Stimulated activated CD4-positive, alpha-beta T cell treated with anti-CD3 and anti-CD28 coated beads, Interleukin-2, amount 100 ng/mL, for 4 hours (primary cell): ENCODE data around the gene IFT88.

Experiments used
- DNase-seq: peaks from one replicate; pipeline ENCODE4 v3.0.0-alpha.2; 2020; ENCODE audit warnings: low read depth

IFT88 gene

GRCh38 chr13:20686863-20687579 lies 120.1 kb downstream of the IFT88 start:
- no peak for DNase-seq

DNA sequence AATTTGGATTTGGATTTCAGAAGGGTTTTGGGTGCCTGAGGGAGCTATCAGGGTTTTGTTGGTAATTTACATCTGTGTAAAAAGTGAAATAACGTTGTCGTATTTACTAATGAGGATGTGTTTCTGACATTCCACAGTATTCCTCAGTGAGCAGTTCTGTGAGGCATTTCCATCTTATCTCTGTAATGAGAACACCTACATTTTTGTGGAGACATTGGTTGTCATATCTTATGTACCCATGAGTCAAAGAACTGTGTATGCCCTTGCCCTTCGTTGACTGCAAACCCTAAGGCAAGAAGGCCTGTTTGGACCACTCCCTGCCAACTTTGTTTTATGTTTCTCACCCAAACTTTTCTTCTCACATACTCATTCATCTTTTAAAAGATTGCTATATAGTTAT lies 122.3 kb downstream of the IFT88 start:
- DNase-seq: no peak

GRCh38 chr13:20691616-20692015 lies 124.7 kb downstream of the IFT88 start:
- DNase-seq: no peak

DNA sequence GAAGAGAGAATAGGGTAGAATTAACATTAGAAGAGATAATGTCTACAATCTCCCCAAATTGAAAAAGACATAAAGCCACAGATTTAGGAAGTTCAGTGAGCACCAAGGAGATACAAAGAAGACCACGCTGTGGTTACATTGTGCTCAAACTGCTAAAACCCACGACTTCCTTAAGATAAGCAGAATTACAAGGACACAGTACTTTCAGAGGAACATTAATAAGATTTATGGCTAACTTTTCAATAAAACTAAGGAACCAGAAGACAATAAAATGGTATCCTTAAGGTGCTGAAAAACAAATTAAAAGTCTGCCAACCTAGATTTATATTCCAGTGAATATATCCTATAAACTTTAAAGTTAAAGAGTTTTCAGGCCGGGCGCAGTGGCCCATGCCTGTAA lies 129.1 kb downstream of the IFT88 start:
- DNase-seq: no peak

DNA sequence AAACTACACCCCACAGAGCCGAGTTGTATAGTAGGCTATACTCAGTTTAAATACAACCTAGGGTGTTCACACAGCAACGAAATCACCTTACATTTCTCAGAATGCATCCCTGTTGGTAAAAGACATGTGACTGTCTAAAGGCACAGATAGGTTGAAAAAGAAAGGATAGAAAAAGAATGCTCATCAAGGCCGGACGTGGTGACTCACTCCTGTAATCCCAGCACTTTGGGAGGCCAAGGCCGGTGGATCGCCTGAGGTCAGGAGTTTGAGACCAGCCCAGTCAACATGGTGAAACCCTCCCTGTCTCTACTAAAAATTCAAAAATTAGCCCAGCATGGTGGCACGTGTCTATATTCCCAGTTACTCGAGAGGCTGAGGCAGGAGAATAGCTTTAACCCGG lies 132.8 kb downstream of the IFT88 start:
- DNase-seq: no peak

- no peak for DNase-seq
These were observed 133.3 kb downstream of the IFT88 start for GRCh38 chr13:20700288-20700687.

GRCh38 chr13:20701461-20701860 lies 134.5 kb downstream of the IFT88 start:
- no peak for DNase-seq

- DNase-seq: no peak
These were observed 135.6 kb downstream of the IFT88 start for GRCh38 chr13:20702530-20702914.

GRCh38 chr13:20702915-20703779 lies 136.2 kb downstream of the IFT88 start, which contains the start of gene IL17D:
Gene IL17D (plus strand): TSS chr13:20703699. CDS start chr13:20704002, 303 bp downstream.
- DNase-seq: peak; percentile 38

DNA sequence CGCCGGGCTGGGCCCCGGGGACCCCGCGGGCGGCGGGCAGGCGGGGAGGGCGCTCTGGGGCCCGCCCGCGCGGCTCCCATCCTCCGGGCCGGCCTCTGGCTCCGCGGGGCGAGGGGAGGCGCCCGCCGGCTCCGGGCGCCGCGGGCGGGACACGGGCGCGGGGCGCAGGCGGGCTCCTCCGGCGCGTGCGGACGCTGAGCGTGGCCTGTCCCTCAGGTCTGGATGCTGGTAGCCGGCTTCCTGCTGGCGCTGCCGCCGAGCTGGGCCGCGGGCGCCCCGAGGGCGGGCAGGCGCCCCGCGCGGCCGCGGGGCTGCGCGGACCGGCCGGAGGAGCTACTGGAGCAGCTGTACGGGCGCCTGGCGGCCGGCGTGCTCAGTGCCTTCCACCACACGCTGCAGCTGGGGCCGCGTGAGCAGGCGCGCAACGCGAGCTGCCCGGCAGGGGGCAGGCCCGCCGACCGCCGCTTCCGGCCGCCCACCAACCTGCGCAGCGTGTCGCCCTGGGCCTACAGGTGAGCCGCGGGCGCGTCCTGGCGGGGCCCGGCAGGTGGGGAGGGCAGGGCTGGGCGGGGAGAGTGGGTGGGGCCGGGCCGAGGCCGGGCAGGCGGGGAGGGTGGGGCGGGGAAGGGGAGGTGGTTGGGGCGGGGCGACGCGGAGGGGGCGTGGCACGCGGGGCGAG lies 137.0 kb downstream of the IFT88 start:
- DNase-seq: peak; percentile 73

DNA sequence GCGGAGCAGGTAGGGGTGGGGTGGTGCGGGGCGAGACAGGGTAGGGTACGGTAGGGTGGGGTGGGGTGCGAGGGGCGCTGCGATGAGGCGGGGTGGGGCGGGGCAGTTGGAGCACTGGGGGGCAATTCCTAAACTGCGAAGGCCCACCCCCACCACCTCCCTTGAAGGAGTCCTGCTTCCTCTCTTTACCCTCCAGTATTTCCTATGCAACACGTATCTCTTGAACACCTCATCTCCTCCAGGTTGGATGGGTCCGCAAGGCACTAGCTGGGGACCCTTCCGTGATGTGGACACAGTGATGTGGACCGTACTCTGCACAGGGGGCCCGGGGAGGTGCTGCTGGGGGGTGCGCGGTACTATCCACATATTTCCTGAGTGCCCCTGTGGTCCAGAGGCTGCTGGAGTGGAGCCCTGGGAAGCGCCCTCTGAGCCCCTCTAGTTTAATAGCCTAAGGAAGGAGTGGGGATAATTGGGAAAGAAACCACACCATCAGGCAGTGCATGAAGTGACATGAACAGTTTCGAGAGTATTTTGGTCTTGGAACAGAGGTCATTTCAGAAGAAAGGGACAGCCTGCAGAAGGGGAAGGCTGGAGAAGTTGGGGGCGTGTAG lies 137.6 kb downstream of the IFT88 start:
- no peak for DNase-seq

DNA sequence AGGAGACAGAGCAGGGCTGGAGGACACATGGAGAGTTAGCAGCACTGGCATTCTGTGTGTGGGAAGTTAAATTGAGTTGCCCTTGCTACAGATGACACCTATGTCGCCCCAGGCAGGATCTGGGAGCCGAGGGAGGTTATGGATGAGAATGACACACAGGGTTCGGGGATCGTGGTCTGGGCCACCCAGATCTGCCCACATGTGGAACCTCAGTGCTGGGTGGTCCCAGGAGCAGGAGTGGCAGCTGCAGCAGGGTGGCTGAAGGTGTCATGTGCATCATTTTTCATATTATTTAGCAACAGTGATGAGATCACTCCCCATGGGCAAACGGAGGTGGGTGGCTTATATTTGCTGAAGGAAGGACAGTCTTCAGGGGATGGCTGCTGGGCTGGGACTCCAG lies 139.7 kb downstream of the IFT88 start:
- no peak for DNase-seq

DNA sequence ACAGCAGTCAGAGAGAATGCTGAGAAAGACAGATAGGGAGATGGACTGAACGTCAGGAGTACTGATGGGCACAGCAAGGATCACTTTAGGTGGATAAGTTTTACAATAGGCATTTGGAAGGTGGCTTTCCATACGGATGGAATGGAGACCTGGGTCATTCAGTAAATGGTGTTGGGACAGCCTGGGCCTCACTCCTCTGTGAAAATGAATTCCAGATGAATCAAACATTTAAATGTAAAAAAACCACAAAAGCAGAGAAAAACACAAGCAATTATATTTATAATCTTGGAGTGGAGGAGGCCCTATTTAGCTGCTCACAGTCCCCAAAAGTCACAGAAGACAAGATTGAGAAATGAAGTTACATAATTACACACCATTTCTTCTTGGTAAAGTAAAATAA lies 141.3 kb downstream of the IFT88 start:
- DNase-seq: no peak

DNA sequence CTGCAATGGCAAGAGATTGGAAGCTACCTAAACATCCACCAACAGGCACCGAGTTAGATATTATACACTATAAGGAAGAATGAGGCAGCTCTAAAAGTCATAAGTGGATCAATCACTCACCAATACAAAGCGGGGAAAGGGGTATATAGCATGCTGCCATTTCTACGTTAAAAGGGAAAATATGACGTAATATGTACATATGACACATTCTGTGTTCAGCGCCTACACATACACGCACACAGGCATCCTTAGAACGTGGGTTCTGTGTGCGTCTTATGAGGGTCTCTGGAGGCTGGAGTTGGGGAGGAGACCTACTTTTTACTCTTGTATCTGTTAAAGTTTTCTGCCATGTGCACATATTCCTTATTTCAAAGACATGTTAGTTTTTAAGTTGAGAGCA lies 142.4 kb downstream of the IFT88 start:
- no peak for DNase-seq

- no peak for DNase-seq
These were observed 142.8 kb downstream of the IFT88 start for GRCh38 chr13:20709782-20710181.

DNA sequence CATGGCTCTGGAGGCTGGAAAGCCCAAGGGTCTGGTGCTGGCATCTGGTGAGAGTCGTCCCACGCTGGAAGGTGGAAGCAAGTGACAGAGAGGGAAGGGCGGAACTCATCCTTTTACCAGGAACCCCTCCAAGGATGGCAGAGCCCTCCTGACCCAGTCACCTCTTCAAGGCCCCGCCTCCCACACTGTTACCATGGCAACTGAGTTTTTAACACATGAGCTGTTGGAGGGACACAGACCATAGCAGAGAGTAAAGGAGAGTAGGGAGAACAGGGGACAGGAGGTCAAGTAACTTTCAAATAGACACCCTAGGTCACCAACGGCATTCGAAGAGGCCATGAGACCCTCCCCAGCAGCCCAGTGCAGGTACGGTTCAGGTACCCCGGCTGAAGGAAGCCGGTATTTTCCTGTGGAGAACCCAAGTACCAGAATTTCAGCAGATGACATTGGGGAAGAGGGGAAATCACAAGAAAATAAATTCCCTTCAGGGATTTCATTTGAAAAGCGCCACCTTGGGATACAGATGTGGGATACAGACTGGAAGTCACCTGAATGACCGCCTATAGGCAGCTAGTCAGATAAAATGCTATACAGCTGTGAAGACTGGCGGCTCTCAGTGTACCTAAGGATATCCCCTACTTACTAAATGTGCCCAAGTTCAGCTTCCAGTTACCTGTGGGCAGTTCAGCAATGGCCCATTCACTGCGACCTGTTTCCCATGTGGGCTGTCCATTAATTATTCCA lies 144.5 kb downstream of the IFT88 start:
- no peak for DNase-seq

DNA sequence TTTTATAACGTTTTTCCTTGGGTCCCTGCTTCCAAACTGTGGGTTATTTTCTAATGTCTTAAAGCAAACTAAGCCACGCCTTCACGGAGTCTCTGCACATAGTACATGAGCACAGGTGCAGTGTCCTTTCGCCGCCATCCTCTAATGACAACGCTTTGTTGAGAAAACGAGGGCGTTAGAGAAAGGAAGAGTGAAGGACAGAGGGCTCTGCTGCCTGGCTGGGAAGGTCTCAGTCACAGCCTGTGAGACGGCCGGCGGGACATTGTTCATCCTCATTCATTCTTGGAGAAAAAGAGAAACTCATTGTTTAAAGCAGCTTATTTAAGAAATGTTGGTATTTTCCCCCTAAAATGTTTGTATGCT lies 146.0 kb downstream of the IFT88 start:
- no peak for DNase-seq

DNA sequence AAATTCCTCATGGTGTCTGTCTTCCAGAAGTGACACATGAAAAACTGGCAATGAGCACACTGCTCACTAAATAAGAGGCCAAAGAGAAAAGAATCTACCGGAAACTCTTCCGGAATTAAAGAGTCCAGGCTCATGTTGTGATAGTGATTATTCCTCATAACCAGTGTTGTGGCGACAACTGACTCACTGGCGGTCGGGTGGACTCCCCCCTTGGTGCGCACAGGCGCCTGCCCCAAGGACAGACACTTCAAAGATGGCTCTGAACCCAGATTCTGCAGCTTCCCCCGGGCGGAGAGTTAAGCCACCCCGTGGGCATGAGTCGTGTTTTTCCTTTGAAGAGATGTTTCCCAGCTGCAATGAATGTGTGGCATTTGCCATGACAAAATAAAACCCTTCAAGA lies 146.8 kb downstream of the IFT88 start:
- no peak for DNase-seq

GRCh38 chr13:20714161-20714560 lies 147.2 kb downstream of the IFT88 start:
- DNase-seq: no peak

DNA sequence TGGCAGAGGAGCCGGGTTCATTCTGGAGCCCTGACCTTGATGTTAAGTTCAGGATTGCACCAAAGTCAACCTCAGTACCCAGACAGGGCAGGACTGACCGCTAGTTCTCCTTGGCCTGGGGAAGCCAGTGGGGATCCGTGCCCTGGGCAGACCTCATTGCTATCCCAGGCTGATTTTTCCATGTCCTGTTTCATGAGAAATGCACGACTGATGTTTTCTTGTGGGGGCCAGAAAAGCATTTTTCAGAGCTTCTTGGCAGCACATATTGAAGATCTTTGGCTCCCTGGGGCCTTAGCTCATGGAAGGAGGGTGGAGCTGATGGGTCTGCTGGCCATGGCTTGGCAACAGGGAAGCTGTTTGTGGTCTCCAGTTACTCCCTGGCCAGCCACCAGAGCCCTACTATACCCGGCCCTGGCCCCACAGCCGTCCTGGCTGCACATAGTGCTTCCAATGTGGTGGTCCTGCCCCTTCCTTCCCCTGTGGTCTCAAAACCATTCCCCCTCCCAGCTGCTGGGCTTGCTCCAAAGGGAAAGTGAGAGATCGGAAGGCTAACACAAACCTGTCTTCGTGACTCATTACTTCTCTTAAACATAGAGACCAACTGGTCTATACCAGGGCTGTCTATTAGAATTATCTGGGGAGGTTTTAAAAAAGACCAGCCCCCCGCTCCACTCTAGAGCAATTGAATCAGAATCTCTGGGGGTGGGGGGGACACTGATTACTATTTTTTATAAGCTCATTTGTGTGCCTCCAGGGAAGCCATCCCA lies 147.8 kb downstream of the IFT88 start:
- no peak for DNase-seq

DNA sequence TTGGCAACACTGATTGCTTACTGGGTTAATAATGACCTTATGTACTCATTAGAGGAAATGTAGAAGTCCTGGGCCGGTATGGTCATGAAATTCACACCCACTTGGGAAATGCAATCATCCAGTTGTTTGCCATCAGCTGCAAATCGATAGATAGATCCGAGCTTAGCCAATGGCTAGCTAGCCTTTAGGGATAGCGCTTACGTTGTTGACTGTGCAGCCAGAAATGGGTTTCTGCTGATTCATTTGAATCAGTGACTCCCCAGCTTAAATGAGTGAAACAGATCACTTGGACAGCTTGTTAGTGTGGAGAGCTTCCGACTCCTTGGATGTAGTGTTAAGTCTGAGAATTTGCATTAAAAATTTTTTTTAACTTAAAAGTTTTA lies 148.4 kb downstream of the IFT88 start:
- DNase-seq: no peak
